Left lobe of liver (tissue), 2 donors: ENCODE data around the gene NKAIN1. TPM values are rescaled to one million over a fixed set of nuclear protein-coding genes. Genes with fewer than 3 reads are reported as not detected.
"Not testable (repeated sequence)": the region's sequence is repeated elsewhere in the genome, so short reads cannot be mapped to it uniquely, and the experiment has no call there.

Experiments used
- ATAC-seq: fragments of 200-7000 bp; cut with Tn5 transposase; one replicate; pipeline ENCODE4 v1.9.1; 2020; ENCODE audit warnings: mild to moderate bottlenecking, moderate library complexity
- DNase-seq: peaks from one replicate; pipeline ENCODE4 v3.0.0-alpha.2; 2020; ENCODE audit warnings: low spot score
- total RNA-seq: library from RNA; stranded (reverse); gene quantifications from one replicate; pipeline ENCODE4 v1.2.1, GENCODE V29; 2021
- donor health status: DM: no; HTN: no; CAD: no; lungs with moderate emphysema.
- donor health status: DM: no; HTN: yes; CAD: no.

Gene NKAIN1
- total RNA-seq, result not detected

- no peak for DNase-seq
These were observed at the start of gene NKAIN1 for GRCh38 chr1:31239653-31240241. Gene NKAIN1, minus strand, starts transcription at chr1:31239887. Its CDS starts 340 bp downstream, at chr1:31239547.

GRCh38 chr1:31289021-31289420 lies 49.3 kb upstream of the NKAIN1 start:
- no peak for DNase-seq
- no peak for ATAC-seq

More at GRCh38 chr1:31239653-31240241, at the start of gene NKAIN1:
- peak; percentile 87 for ATAC-seq

GRCh38 chr1:31287791-31288190 lies 48.1 kb upstream of the NKAIN1 start:
- not testable (repeated sequence) for ATAC-seq, DNase-seq

GRCh38 chr1:31282426-31282825 lies 42.7 kb upstream of the NKAIN1 start:
- not testable (repeated sequence) for DNase-seq, ATAC-seq

- ATAC-seq (no peak), DNase-seq (no peak)
These were observed 33.9 kb upstream of the NKAIN1 start for GRCh38 chr1:31273619-31274018.

- ATAC-seq, result no peak
These were observed 32.7 kb upstream of the NKAIN1 start for GRCh38 chr1:31272369-31272768.

GRCh38 chr1:31266547-31266946 lies 26.9 kb upstream of the NKAIN1 start:
- DNase-seq (no peak), ATAC-seq (no peak)

More at GRCh38 chr1:31272369-31272768, 32.7 kb upstream of the NKAIN1 start:
- no peak for DNase-seq

GRCh38 chr1:31264790-31265386 lies 25.2 kb upstream of the NKAIN1 start:
- DNase-seq, result peak; percentile 65
- peak; percentile 77 for ATAC-seq

- no peak for ATAC-seq
- DNase-seq, result no peak
These were observed 23.7 kb upstream of the NKAIN1 start for GRCh38 chr1:31263408-31263807.

- ATAC-seq, DNase-seq: not testable (repeated sequence)
These were observed 22.7 kb upstream of the NKAIN1 start for GRCh38 chr1:31262393-31262792.

- ATAC-seq (no peak), DNase-seq (no peak)
These were observed 22.2 kb upstream of the NKAIN1 start for GRCh38 chr1:31261916-31262315.

- no peak for ATAC-seq
These were observed 20.1 kb upstream of the NKAIN1 start for GRCh38 chr1:31259746-31260145.

GRCh38 chr1:31258581-31258980 lies 18.9 kb upstream of the NKAIN1 start:
- no peak for ATAC-seq
- DNase-seq, result no peak

More at GRCh38 chr1:31259746-31260145, 20.1 kb upstream of the NKAIN1 start:
- DNase-seq, result peak; percentile 6

GRCh38 chr1:31257213-31257612 lies 17.5 kb upstream of the NKAIN1 start:
- no peak for DNase-seq
- no peak for ATAC-seq

- DNase-seq (no peak), ATAC-seq (no peak)
These were observed 10.2 kb upstream of the NKAIN1 start for GRCh38 chr1:31249854-31250253.

GRCh38 chr1:31248276-31248675 lies 8.6 kb upstream of the NKAIN1 start:
- DNase-seq (no peak), ATAC-seq (no peak)

GRCh38 chr1:31244326-31244725 lies 4.6 kb upstream of the NKAIN1 start:
- no peak for DNase-seq

GRCh38 chr1:31243501-31244286 lies 4.0 kb upstream of the NKAIN1 start:
- no peak for DNase-seq
- ATAC-seq, result no peak

More at GRCh38 chr1:31244326-31244725, 4.6 kb upstream of the NKAIN1 start:
- ATAC-seq, result no peak

- ATAC-seq (no peak), DNase-seq (no peak)
These were observed 1.6 kb upstream of the NKAIN1 start for GRCh38 chr1:31241321-31241720.

GRCh38 chr1:31238986-31239613 lies 587 bp downstream of the NKAIN1 start:
- ATAC-seq (peak; percentile 42), DNase-seq (no peak)

GRCh38 chr1:31238612-31238985 lies 1.1 kb downstream of the NKAIN1 start:
- DNase-seq (no peak), ATAC-seq (no peak)
